ENCODE results near the gene GRIN2C.

DNA sequence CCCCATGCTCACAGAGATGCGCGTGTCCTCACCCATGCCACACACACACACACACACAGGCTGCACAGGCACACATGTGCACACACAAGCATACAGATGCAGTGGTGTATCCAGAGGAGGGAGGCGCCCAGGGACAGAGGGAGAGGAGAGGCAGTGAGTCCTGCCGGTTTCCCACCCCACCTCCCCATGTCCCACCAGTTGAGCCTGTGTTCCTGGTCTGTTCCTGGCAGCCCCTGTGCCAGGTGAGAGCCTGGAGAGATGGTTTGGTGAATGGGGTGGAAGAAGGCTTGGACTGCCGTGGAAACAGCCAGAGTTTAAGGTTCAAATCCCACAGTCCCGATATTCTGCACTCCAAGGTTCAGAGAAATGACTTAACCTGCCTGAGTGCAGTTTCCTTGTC lies 44.0 kb upstream of the GRIN2C start:
- TF ChIP-seq, protein P1, sequence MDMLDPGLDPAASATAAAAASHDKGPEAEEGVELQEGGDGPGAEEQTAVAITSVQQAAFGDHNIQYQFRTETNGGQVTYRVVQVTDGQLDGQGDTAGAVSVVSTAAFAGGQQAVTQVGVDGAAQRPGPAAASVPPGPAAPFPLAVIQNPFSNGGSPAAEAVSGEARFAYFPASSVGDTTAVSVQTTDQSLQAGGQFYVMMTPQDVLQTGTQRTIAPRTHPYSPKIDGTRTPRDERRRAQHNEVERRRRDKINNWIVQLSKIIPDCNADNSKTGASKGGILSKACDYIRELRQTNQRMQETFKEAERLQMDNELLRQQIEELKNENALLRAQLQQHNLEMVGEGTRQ (IDR thresholded peaks at IDR 0.05; ENCODE audit: low read depth, low read length), result no peak
- TF ChIP-seq RFX5 (IDR thresholded peaks at IDR 0.05; ENCODE audit: low read depth, low read length) (no peak), MAFK (IDR thresholded peaks at IDR 0.05; ENCODE audit: low read depth, low read length) (no peak), CHD1 (IDR thresholded peaks at IDR 0.05; ENCODE audit: low read depth, low read length) (no peak), POLR2A (IDR thresholded peaks at IDR 0.05; ENCODE audit: low read depth, low read length) (no peak)
- TF ChIP-seq, protein P2, sequence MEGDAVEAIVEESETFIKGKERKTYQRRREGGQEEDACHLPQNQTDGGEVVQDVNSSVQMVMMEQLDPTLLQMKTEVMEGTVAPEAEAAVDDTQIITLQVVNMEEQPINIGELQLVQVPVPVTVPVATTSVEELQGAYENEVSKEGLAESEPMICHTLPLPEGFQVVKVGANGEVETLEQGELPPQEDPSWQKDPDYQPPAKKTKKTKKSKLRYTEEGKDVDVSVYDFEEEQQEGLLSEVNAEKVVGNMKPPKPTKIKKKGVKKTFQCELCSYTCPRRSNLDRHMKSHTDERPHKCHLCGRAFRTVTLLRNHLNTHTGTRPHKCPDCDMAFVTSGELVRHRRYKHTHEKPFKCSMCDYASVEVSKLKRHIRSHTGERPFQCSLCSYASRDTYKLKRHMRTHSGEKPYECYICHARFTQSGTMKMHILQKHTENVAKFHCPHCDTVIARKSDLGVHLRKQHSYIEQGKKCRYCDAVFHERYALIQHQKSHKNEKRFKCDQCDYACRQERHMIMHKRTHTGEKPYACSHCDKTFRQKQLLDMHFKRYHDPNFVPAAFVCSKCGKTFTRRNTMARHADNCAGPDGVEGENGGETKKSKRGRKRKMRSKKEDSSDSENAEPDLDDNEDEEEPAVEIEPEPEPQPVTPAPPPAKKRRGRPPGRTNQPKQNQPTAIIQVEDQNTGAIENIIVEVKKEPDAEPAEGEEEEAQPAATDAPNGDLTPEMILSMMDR (conservative IDR thresholded peaks at IDR 0.05; ENCODE audit: low read depth, low read length), result no peak

Data from IMR-90 (cell line).